HG03354 (cell line): ENCODE results near the gene OPCML.

ENCODE experiments used
- ATAC-seq: cut with Tn5 transposase; IDR thresholded peaks from one replicate; pipeline ENCODE4 v1.9.1; 2021; ENCODE audit warnings: mild to moderate bottlenecking; ENCODE audit not compliant: unreplicated experiment, poor library complexity, severe bottlenecking

Gene OPCML

GRCh38 chr11:132942611-132943356, 589.5 kb downstream of the OPCML start:
- ATAC-seq, result no peak

DNA sequence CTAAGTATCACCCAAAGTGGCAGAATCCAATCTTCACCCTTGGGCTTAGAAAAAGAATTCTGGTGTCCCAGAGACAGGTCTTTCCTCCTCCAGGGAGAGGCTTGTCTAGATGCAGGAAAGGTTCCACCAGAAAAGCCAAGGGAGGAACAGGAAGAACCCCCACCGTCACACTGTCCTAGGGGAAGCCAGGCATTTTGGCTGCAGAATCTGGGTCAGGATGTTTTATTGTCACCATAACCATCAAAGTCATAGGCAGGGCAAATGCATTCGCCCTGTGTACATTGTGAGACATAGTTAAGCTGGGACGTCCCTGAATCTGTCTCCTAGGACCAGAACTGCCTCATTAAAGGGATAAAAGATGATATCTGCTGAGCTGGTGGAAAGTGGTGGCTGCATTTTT, 590.5 kb downstream of the OPCML start:
- no peak for ATAC-seq

- ATAC-seq, result no peak
These were observed 591.2 kb downstream of the OPCML start for GRCh38 chr11:132941024-132941646.

DNA sequence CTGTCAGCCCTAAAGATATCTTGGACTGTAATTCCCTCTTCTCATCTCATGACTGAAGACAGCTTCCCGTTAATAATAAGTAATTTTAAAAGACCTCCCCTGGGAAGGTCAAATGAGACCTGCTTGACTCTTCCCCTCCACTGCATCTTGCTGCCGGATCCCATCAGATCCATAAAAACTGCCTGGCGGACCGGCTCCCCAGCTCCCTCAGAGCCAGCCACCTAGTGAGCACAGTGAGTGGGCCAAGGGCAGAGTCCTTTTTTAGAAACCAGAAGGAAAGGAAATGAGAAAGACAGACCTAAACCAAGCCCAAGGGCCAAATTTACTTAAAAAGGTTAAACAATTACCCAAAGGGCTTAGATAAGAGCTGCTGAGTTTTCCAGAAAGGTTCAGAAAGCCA, 595.3 kb downstream of the OPCML start:
- no peak for ATAC-seq

DNA sequence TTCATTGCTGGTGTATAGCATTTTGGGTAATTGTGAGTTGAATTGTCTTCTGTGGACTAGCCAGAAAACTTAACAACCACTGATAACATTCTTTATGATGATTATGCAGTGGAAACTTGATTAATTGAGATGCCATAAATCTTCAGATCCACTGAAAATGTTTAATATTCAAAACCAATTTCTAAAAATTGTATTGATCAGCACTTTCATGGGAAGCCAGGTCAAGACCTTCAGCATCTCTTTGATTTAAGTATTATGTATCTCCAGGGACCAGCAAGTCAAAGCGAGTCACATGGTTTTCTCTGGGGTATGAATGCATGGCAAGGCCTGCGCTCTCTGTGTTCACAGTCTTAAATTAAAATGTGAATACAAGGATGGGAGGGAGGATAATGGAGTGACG, 596.9 kb downstream of the OPCML start:
- ATAC-seq, result no peak

DNA sequence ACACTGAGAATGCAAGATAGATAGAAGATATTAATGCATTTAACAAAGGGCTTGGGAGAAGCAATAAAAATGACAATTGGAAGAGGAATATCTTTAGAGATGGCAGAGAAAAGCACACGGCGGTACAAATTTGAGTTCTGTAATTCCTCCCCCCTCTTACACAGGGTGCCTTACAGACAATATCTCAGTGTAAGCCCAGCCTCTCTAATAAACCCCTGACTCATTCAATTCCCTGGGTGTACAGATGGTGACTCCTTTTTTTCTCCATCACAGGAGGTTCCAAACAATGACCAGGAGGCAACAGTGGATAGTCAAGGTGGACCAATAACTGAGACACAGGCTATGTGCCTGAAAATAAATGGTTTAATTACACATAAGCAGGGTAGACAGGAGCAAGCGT, 598.6 kb downstream of the OPCML start:
- no peak for ATAC-seq

- no peak for ATAC-seq
These were observed 606.4 kb downstream of the OPCML start for GRCh38 chr11:132925825-132926469.

DNA sequence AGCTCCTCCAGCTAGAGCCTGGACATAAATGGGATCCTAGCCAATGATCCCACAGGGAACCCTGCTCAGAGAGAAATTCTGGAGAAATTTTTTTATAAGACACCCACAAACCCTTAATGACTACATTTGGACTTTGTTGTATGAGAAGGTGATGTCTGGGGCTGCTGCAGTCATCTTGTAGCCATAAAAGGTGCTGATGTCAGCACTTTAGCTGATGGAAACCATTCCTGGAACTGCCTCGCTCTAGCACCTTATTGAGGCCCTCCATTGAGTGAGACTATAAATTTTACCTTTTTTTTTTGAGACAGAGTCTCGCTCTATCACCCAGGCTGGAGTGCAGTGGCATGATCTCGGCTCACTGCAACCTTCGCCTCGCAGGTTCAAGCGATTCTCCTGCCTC, 610.7 kb downstream of the OPCML start:
- ATAC-seq, result no peak

DNA sequence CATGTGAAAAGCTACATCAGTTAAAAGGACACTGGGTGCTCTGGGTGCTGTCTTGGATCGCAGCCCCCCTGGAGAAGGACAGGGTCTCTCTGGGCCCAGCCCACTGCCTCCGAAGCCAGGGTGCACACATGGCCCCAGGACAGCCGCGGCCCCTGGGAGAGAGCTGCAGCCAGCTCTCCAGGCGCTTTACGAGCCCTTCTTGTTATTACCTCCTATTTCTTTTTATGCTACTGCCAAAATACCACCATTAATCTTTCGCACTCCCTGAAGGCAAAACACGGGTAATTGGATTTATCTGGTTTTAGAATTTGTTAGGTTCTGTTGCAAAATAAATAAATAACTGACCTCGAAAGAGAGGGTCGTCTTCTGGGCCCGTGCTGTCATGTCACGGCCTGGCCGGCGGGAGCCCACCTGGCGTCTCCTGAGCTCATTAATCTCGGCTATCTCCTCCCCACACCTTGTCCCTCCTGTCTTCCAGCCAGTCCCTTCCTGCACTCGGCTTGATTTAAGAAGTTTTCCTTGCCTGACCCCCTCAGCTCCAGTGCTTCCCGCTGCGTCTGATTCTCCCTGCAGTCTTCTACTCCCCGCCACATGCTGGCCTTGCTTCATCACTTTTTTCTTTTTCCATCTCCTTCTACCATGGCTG, 611.7 kb downstream of the OPCML start:
- no peak for ATAC-seq

DNA sequence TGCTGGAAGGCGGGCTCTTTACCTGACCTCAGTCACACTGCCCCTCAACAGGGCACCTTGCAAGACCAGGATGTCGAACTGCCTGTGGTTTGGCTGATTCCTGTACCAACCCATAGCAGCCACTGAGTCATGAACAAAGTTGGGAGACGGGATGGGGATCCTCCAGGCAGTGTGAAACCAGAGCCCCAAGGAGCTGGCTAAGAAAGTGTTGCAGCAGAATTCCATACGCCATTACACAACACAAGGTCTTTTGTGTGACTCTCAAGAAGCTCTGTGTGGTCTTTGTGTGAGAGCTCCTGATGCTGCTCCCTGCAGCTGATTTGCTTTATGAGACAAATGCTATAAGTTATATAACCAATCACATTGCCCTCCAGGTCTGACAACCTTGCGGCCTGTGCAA, 617.7 kb downstream of the OPCML start:
- ATAC-seq, result no peak

GRCh38 chr11:132913886-132914285, 618.4 kb downstream of the OPCML start:
- ATAC-seq, result no peak

GRCh38 chr11:132913295-132913694, 619.0 kb downstream of the OPCML start:
- ATAC-seq, result no peak

DNA sequence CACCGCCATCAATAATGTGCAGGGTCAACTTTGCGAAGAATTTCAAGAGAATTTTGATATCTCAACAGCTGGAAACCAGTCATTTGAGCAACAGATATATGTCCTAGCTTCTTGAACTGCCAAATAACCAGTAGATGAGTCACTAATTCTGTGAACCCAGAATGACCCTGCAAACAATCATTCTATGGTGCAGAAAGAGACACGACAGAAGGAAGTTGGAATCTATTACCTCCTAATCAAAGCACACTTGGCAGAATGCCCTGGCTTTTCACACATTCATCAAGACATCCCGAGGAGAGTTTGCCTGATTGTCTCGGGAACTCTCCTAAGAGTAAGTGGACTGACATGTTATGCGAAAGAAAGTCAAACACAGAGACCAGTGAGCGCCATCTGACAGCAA, 621.1 kb downstream of the OPCML start:
- ATAC-seq, result no peak

- no peak for ATAC-seq
These were observed 622.1 kb downstream of the OPCML start for GRCh38 chr11:132910011-132910760.

DNA sequence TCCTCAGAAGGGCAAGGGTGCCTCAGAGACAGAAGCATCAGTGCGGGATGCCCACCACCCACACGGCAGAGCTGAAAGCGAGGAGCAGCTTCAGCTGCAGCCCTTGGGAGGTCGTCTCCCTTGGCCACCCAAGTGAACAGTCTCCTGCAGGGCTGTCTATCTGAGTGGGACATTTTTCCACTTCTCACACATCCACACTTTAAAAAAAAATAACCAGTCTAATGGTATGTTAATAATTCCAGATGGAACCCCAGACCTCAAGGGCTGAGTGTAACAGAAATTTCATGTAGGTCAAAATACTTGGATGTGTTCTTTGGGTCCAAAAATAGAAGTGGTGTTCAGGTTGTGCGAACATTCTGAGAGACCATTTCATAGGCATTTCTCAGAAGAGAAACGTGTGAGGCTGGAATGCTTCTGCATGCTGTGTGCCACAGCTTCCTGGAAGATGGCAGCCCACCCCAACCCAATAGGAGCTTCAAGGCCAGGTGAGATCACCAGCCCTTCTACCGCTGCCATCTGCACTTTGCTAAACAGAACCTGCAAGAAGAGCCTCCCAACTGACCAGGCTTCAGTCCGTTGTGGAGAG, 623.2 kb downstream of the OPCML start:
- no peak for ATAC-seq

GRCh38 chr11:132908414-132908810, 623.9 kb downstream of the OPCML start:
- no peak for ATAC-seq

DNA sequence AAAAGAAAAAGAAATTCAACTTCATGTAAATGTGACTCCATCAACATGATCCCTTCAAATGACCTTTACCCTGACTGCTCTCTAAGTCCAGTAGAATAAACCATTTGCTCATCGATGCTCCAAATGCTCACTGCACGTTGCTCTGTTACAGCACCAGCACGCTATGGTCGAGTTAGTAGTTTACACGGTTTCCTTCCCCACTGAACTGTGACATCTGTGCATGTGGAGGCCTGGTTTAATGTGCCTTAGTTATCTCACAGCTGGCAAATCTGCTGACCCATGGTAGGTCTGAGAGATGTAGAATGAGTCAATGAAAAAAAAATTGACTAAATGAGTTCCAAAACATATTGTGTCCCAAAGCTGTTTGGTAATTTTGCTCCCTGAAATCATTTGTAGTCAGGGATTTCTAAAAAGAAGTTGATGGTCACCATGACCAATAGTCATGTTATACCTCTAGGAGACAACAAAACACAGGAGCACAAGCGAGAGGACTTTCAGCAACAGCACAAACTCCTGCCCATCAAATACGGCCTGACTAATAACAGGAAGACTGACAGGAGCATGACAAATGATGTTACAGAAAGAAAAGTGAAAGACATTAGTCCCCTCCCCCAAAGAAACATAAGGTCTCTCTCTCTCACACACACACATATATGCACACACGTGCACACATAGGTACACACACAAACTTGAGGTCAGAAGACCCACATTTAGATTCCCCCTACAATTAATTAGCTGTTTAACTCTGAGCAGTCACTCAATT, 624.5 kb downstream of the OPCML start:
- ATAC-seq, result no peak

GRCh38 chr11:132904607-132905006, 627.7 kb downstream of the OPCML start:
- ATAC-seq, result no peak

DNA sequence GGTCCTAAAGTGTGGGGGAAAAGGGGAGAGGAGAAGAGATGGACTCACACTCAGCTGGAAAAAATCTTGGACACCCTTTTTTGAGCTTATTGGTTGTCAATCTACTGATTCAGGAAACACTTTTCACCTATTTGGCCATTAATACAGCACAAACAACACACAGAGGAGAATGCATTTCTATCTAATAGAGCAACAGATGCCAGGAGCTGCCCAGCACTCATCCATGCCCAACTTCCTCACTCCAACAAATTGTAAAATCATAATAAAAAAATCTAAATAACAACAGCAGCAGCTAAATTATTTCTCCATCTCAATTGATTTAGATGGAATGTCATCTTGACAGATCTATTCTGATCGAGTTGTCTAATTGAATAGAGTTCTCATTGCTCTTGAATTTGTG, 628.2 kb downstream of the OPCML start:
- ATAC-seq, result no peak
